Bronchial epithelial cell (primary cell): ENCODE results near the gene PERCC1. TPM values are rescaled to one million over a fixed set of nuclear protein-coding genes. Genes with fewer than 3 reads are reported as not detected.
"Not testable (repeated sequence)": the region's sequence is repeated elsewhere in the genome, so short reads cannot be mapped to it uniquely, and the experiment has no call there.

Source experiments
- DNase-seq: peaks from one replicate; pipeline ENCODE4 v3.0.0-alpha.2; 2010; ENCODE audit warnings: low read depth
- FAIRE-seq: peaks from 2 replicates; lab custom pipeline; 2011; peaks lifted over from hg19 to GRCh38; lab: Jason Lieb, UNC
- H3K27me3 ChIP-seq: 2 replicates; pipeline ENCODE4 v1.5.1; 2011; ENCODE audit warnings: low read length; ENCODE audit not compliant: control insufficient read depth, insufficient read depth
- H3K36me3 ChIP-seq: 2 replicates; pipeline ENCODE4 v1.5.1; 2011; ENCODE audit warnings: low read length; ENCODE audit not compliant: control insufficient read depth, insufficient read depth
- H3K4me3 ChIP-seq: 2 replicates; pipeline ENCODE4 v1.5.1; 2011; ENCODE audit warnings: mild to moderate bottlenecking, low read depth, low read length, control low read depth
- CTCF ChIP-seq: IDR thresholded peaks from 2 replicates; pipeline ENCODE4 v1.5.1; 2011; ENCODE audit warnings: mild to moderate bottlenecking, moderate library complexity, low read length, control low read depth, inconsistent platforms; ENCODE audit not compliant: insufficient read depth, severe bottlenecking
- total RNA-seq: library from RNA; depleted of rRNA; stranded (reverse); fragments of >200 nt; gene quantifications from 2 replicates; pipeline ENCODE4 v1.2.1, GENCODE V29; 2014

PERCC1 gene
- total RNA-seq, 1 donor from 2014 or later, result not detected

GRCh38 chr16:1437606-1438005 is 6.7 kb downstream of the PERCC1 start:
- Histone ChIP-seq H3K4me3 (no peak overlapping the region), H3K27me3 (no peaks in the 10 kb centered on the region), H3K36me3 (no peaks in the 10 kb centered on the region)
- TF ChIP-seq CTCF, result no peak
- DNase-seq (no peak), FAIRE-seq (no peak)

- Histone ChIP-seq H3K4me3 (no peak overlapping the region), H3K36me3 (no peaks in the 10 kb centered on the region), H3K27me3 (no peaks in the 10 kb centered on the region)
- FAIRE-seq, result no peak
- TF ChIP-seq CTCF, result no peak
- no peak for DNase-seq
Observed at GRCh38 chr16:1438229-1439057, 7.6 kb downstream of the PERCC1 start.

- Histone ChIP-seq H3K4me3 (no peak overlapping the region), H3K36me3 (no peaks in the 10 kb centered on the region), H3K27me3 (no peaks in the 10 kb centered on the region)
- no peak for FAIRE-seq
- TF ChIP-seq CTCF, result no peak
- no peak for DNase-seq
Observed at GRCh38 chr16:1439058-1439698, 8.3 kb downstream of the PERCC1 start.

- FAIRE-seq, DNase-seq, H3K36me3 ChIP-seq, H3K27me3 ChIP-seq, H3K4me3 ChIP-seq: not testable (repeated sequence)
Observed at GRCh38 chr16:1439699-1440074, 8.8 kb downstream of the PERCC1 start.

GRCh38 chr16:1441391-1441829 is 10.5 kb downstream of the PERCC1 start:
- H3K36me3 ChIP-seq, result no peaks in the 10 kb centered on the region
- TF ChIP-seq CTCF, result no peak
- FAIRE-seq (no peak), DNase-seq (no peak)
- H3K27me3 ChIP-seq, result no peaks in the 10 kb centered on the region
- no peak overlapping the region for H3K4me3 ChIP-seq

GRCh38 chr16:1442697-1443096 is 11.8 kb downstream of the PERCC1 start:
- no peak overlapping the region for H3K4me3 ChIP-seq
- no peak for TF ChIP-seq CTCF
- peaks cover 1% of the 10 kb centered on the region for H3K36me3 ChIP-seq
- DNase-seq, result no peak
- FAIRE-seq, result no peak
- no peaks in the 10 kb centered on the region for H3K27me3 ChIP-seq
